ENCODE results near the gene ADAMTSL1. TPM values are rescaled to one million over a fixed set of nuclear protein-coding genes. Genes with fewer than 3 reads are reported as not detected.

ADAMTSL1 gene
- total and polyA plus RNA-seq, 2 of the 8 experiments (the other 6 are each of a cell fraction or from before 2014, with no cell fraction given), result 0.84 to 1.1 TPM

DNA sequence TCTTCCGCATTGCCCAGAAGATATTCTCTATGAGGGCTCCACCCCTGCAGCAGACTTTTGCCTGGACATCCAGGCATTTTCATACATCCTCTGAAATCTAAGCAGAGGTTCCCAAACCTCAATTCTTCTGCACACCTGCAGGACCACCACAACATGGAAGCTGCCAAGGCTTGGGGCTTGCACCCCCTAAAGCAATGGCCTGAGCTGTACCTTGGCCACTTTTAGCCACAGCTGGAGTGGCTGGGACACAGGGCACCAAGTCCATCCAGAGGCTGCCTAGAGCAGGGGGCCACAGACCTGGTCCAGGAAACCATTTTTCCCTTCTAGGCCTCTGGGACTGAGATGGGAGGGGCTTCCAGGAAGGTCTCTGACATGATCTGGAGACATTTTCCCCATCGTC is 60.7 kb downstream of the ADAMTSL1 start:
- no peak for FAIRE-seq

More for the DNA sequence above, 60.7 kb downstream of the ADAMTSL1 start:
- Histone ChIP-seq H2BK120ac (replicated peaks; ENCODE audit: low read depth, low read length) (no peak overlapping the region), H3K9ac (replicated peaks in 1 of 4; ENCODE audit: extremely low read depth in 1 of 4, low read depth in 3 of 4, low read length in 3 of 4) (no peak overlapping the region), H3K4me1 (replicated peaks in 1 of 4; ENCODE audit: control insufficient read depth in 3 of 4, insufficient read depth in 4 of 4, low read length in 3 of 4) (no peaks in the 10 kb centered on the region), H3K36me3 (ENCODE audit: control insufficient read depth in 2 of 4, insufficient read depth in 4 of 4, low read length in 3 of 4) (peaks cover 0 to 4% (median 0%) of the 10 kb centered on the region in 4 experiments; a peak in 1 of 8 replicates), H3K27me3 (replicated peaks in 1 of 4; ENCODE audit: control insufficient read depth in 3 of 4, extremely low read depth in 1 of 4, insufficient read depth in 3 of 4, low read length in 3 of 4) (no peaks in the 10 kb centered on the region), H3K79me2 (ENCODE audit: control insufficient read depth in 1 of 2, insufficient read depth in 2 of 2, low read length in 2 of 2) (no peaks in the 10 kb centered on the region), H3K56ac (replicated peaks; ENCODE audit: insufficient read length, low read depth, low read length) (no peak overlapping the region), H3K27ac (ENCODE audit: low read depth, low read length) (no peak overlapping the region), H2BK20ac (ENCODE audit: low read length) (no peak overlapping the region), H2AFZ (ENCODE audit: low read length) (no peak overlapping the region), H4K20me1 (replicated peaks in 1 of 2; ENCODE audit: control insufficient read depth in 1 of 2, insufficient read depth in 2 of 2, low read length in 2 of 2) (no peaks in the 10 kb centered on the region), H2BK15ac (ENCODE audit: low read length) (no peak overlapping the region), H3K23ac (ENCODE audit: insufficient read length) (no peak overlapping the region), H3K4me2 (ENCODE audit: insufficient read depth in 1 of 2, low read depth in 2 of 2, low read length in 2 of 2) (no peak overlapping the region), H4K91ac (replicated peaks; ENCODE audit: insufficient read length, low read length) (no peak overlapping the region), H4K8ac (ENCODE audit: extremely low read depth, insufficient read depth, low read length) (no peak overlapping the region), H2BK5ac (ENCODE audit: low read depth, low read length) (no peak overlapping the region), H3K14ac (ENCODE audit: insufficient read length) (no peak overlapping the region), H2AK5ac (ENCODE audit: low read depth, low read length) (no peak overlapping the region), H3K79me1 (ENCODE audit: low read depth, low read length) (no peaks in the 10 kb centered on the region), H3K4me3 (ENCODE audit: extremely low read depth in 1 of 4, insufficient read depth in 2 of 4, low read depth in 3 of 4, low read length in 4 of 4) (no peak overlapping the region), H2BK12ac (ENCODE audit: low read depth, low read length) (no peak overlapping the region), H4K5ac (ENCODE audit: insufficient read length, low read depth, low read length) (no peak overlapping the region), H3K9me3 (ENCODE audit: insufficient read depth in 2 of 2, low read depth in 1 of 2, low read length in 1 of 2) (peaks cover 21 to 28% of the 10 kb centered on the region in 2 experiments), H3K18ac (ENCODE audit: extremely low read depth, low read length) (no peak overlapping the region), H3K23me2 (ENCODE audit: low read depth, low read length) (no peaks in the 10 kb centered on the region), H3K4ac (replicated peaks; ENCODE audit: insufficient read length, low read depth, low read length) (no peak overlapping the region)
- CTCF ChIA-PET (ENCODE audit: partially characterized antibody), result no interaction called here
- TF ChIP-seq HDAC2 (IDR thresholded peaks at IDR 0.05; ENCODE audit: borderline replicate concordance in 1 of 2, low read depth in 2 of 2, low read length in 2 of 2) (no peak), GTF2F1 (IDR thresholded peaks at IDR 0.05; ENCODE audit: borderline replicate concordance, low read depth, low read length) (no peak), TAF7 (optimal IDR thresholded peaks at IDR 0.05; ENCODE audit: borderline replicate concordance, low read depth, low read length) (no peak), BRCA1 (IDR thresholded peaks at IDR 0.05; ENCODE audit: low read depth, low read length) (no peak)
- TF ChIP-seq, protein P1, sequence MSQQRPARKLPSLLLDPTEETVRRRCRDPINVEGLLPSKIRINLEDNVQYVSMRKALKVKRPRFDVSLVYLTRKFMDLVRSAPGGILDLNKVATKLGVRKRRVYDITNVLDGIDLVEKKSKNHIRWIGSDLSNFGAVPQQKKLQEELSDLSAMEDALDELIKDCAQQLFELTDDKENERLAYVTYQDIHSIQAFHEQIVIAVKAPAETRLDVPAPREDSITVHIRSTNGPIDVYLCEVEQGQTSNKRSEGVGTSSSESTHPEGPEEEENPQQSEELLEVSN (IDR thresholded peaks at IDR 0.05), result no peak
- WGBS, 2 experiments (ENCODE audit: extremely low coverage in 1 of 2, insufficient coverage in 1 of 2, insufficient read length in 1 of 2, insufficient replicate concordance in 2 of 2, low coverage in 1 of 2, low lambda C conversion rate in 2 of 2, missing lambda C conversion rate in 1 of 2), result 100% methylated on average over 2 of the region's 2 CpGs; no CpG with 5 or more reads in 1 of the 2 experiments
- POLR2A ChIA-PET (ENCODE audit: partially characterized antibody), result no interaction called here
- DNase-seq (ENCODE audit: low read depth in 1 of 2, low spot score in 2 of 2), result no peak

Measured in H1 (cell line).